Testis (tissue), 2 donors: ENCODE data around the gene AXDND1.

ENCODE experiments used
- POLR2A ChIP-seq: fragments of 450-650 bp; IDR thresholded peaks from one replicate; pipeline ENCODE4 v1.6.1; 2017; ENCODE audit warnings: antibody characterized with exemption, mild to moderate bottlenecking, moderate library complexity
- TF ChIP-seq, protein P1 (sequence below), 3 experiments: fragments of 450-650 bp in 2 of 3; fragments of 200-600 bp in 1 of 3; sonication (generic) in 1 of 3; IDR thresholded peaks; one replicate each; pipeline ENCODE4 v1.5.1; 2016 to 2019; ENCODE audit warnings: antibody characterized with exemption in 3 of 3, mild to moderate bottlenecking in 2 of 3, moderate library complexity in 1 of 3

- TF ChIP-seq, protein P1, sequence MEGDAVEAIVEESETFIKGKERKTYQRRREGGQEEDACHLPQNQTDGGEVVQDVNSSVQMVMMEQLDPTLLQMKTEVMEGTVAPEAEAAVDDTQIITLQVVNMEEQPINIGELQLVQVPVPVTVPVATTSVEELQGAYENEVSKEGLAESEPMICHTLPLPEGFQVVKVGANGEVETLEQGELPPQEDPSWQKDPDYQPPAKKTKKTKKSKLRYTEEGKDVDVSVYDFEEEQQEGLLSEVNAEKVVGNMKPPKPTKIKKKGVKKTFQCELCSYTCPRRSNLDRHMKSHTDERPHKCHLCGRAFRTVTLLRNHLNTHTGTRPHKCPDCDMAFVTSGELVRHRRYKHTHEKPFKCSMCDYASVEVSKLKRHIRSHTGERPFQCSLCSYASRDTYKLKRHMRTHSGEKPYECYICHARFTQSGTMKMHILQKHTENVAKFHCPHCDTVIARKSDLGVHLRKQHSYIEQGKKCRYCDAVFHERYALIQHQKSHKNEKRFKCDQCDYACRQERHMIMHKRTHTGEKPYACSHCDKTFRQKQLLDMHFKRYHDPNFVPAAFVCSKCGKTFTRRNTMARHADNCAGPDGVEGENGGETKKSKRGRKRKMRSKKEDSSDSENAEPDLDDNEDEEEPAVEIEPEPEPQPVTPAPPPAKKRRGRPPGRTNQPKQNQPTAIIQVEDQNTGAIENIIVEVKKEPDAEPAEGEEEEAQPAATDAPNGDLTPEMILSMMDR (IDR thresholded peaks at IDR 0.05) = no peak
- no peak for TF ChIP-seq POLR2A
Observed at GRCh38 chr1:179588425-179589024, 222.8 kb downstream of the AXDND1 start.
